ENCODE results near the gene BCL2L15.
"Not testable (repeated sequence)": the region's sequence is repeated elsewhere in the genome, so short reads cannot be mapped to it uniquely, and the experiment has no call there.

BCL2L15 gene

GRCh38 chr1:113868387-113869083 lies 18.8 kb downstream of the BCL2L15 start:
- no peak for DNase-seq

GRCh38 chr1:113861641-113862040 lies 25.7 kb downstream of the BCL2L15 start:
- DNase-seq = no peak

- DNase-seq = no peak
Observed at GRCh38 chr1:113860891-113861290, 26.5 kb downstream of the BCL2L15 start.

GRCh38 chr1:113859478-113860175 lies 27.8 kb downstream of the BCL2L15 start:
- DNase-seq = no peak

GRCh38 chr1:113858982-113859381 lies 28.4 kb downstream of the BCL2L15 start:
- DNase-seq = no peak

- DNase-seq = no peak
Observed at GRCh38 chr1:113858418-113858817, 29.0 kb downstream of the BCL2L15 start.

- DNase-seq = no peak
Observed at GRCh38 chr1:113857776-113858175, 29.6 kb downstream of the BCL2L15 start.

- DNase-seq = no peak
Observed at GRCh38 chr1:113856401-113856790, 31.0 kb downstream of the BCL2L15 start.

- no peak for DNase-seq
Observed at GRCh38 chr1:113855630-113856400, 31.6 kb downstream of the BCL2L15 start.

GRCh38 chr1:113854234-113854633 lies 33.1 kb downstream of the BCL2L15 start:
- no peak for DNase-seq

GRCh38 chr1:113852694-113853093 lies 34.7 kb downstream of the BCL2L15 start:
- not testable (repeated sequence) for DNase-seq

GRCh38 chr1:113850127-113850796 lies 37.1 kb downstream of the BCL2L15 start:
- no peak for DNase-seq

- no peak for DNase-seq
Observed at GRCh38 chr1:113849072-113849471, 38.3 kb downstream of the BCL2L15 start.

GRCh38 chr1:113846391-113847035 lies 40.9 kb downstream of the BCL2L15 start:
- no peak for DNase-seq

- DNase-seq = no peak
Observed at GRCh38 chr1:113836534-113836933, 50.8 kb downstream of the BCL2L15 start.

GRCh38 chr1:113835686-113836290 lies 51.6 kb downstream of the BCL2L15 start:
- no peak for DNase-seq

GRCh38 chr1:113834716-113835115 lies 52.7 kb downstream of the BCL2L15 start:
- no peak for DNase-seq

Data from stimulated activated CD4-positive, alpha-beta T cell treated with anti-CD3 and anti-CD28 coated beads, Interleukin-4, amount 100 ng/mL, for 4 hours (primary cell).